WTC11 (cell line): ENCODE results near the gene NPPA. TPM values are rescaled to one million over a fixed set of nuclear protein-coding genes. Genes with fewer than 3 reads are reported as not detected.

Experiments
- ATAC-seq: fragments of 200-7000 bp; cut with Tn5 transposase; 2 replicates; pipeline ENCODE4 v1.10.0; 2021; ENCODE audit warnings: mild to moderate bottlenecking, moderate library complexity
- CTCF ChIA-PET: fragments of 300-600 bp; sonication (Branson Sonifier 250); formaldehyde crosslinking; loops from one replicate; lab custom pipeline; 2021; ENCODE audit warnings: antibody characterized with exemption; lab: Charles Lee
- POLR2A ChIA-PET: fragments of 350-600 bp; sonication (Branson Sonifier 250); formaldehyde crosslinking; loops from one replicate; lab custom pipeline; 2021; ENCODE audit warnings: antibody characterized with exemption; lab: Charles Lee
- DNase-seq: peaks from one replicate; pipeline ENCODE4 v3.0.0; 2021; ENCODE audit warnings: low spot score
- H3K27ac Mint-ChIP-seq: 2 replicates; pipeline ENCODE4 v1.8.0; 2021; ENCODE audit warnings: mixed read lengths
- H3K27me3 Mint-ChIP-seq: 2 replicates; pipeline ENCODE4 v1.8.0; 2021; ENCODE audit warnings: low read depth, mild to moderate bottlenecking, moderate library complexity, mixed read lengths
- H3K36me3 Mint-ChIP-seq: 2 replicates; pipeline ENCODE4 v1.8.0; 2021; ENCODE audit warnings: mixed read lengths
- H3K4me1 Mint-ChIP-seq: 2 replicates; pipeline ENCODE4 v1.8.0; 2022; ENCODE audit warnings: mixed read lengths
- H3K4me3 Mint-ChIP-seq: 2 replicates; pipeline ENCODE4 v1.8.0; 2021; ENCODE audit warnings: mild to moderate bottlenecking, moderate library complexity, mixed read lengths
- H3K9me3 Mint-ChIP-seq: 2 replicates; pipeline ENCODE4 v1.8.0; 2021; ENCODE audit warnings: mixed read lengths
- ARID4B ChIP-seq: sonication (generic); formaldehyde crosslinking; IDR thresholded peaks from 2 replicates; pipeline ENCODE4 v1.8.0; 2023; ENCODE audit warnings: missing genetic modification reagents, mild to moderate bottlenecking, borderline replicate concordance
- ATF2 ChIP-seq: sonication (generic); formaldehyde crosslinking; IDR thresholded peaks from 2 replicates; pipeline ENCODE4 v1.8.1; 2022; ENCODE audit warnings: low read depth, missing genetic modification reagents, borderline replicate concordance
- ATF3 ChIP-seq: sonication (generic); formaldehyde crosslinking; conservative IDR thresholded peaks from 2 replicates; pipeline ENCODE4 v1.8.1; 2022; ENCODE audit warnings: mild to moderate bottlenecking, missing genetic modification reagents
- ESRRA ChIP-seq: sonication (generic); formaldehyde crosslinking; IDR thresholded peaks from 2 replicates; pipeline ENCODE4 v1.8.1; 2022; ENCODE audit warnings: mild to moderate bottlenecking, missing genetic modification reagents, borderline replicate concordance
- FOXJ3 ChIP-seq: sonication (generic); formaldehyde crosslinking; IDR thresholded peaks from 2 replicates; pipeline ENCODE4 v1.9.0; 2021; ENCODE audit warnings: missing genetic modification reagents, mild to moderate bottlenecking, borderline replicate concordance
- FOXP1 ChIP-seq: sonication (generic); formaldehyde crosslinking; IDR thresholded peaks from 2 replicates; pipeline ENCODE4 v1.8.0; 2022; ENCODE audit warnings: missing genetic modification reagents, mild to moderate bottlenecking, moderate library complexity, borderline replicate concordance
- MXD4 ChIP-seq: fragments of 250-450 bp; sonication (Bioruptor Pico); IDR thresholded peaks from 2 replicates; pipeline ENCODE4 v1.8.0; 2021; ENCODE audit warnings: mild to moderate bottlenecking, moderate library complexity, borderline replicate concordance
- MYBL2 ChIP-seq: sonication (generic); formaldehyde crosslinking; IDR thresholded peaks from 2 replicates; pipeline ENCODE4 v1.8.1; 2023; ENCODE audit warnings: mild to moderate bottlenecking, moderate library complexity, missing genetic modification reagents
- NFYB ChIP-seq: sonication (generic); formaldehyde crosslinking; conservative IDR thresholded peaks from 2 replicates; pipeline ENCODE4 v1.8.0; 2022; ENCODE audit warnings: low read depth, missing genetic modification reagents
- OVOL2 ChIP-seq: fragments of 250-450 bp; sonication (Bioruptor Pico); IDR thresholded peaks from 2 replicates; pipeline ENCODE4 v1.9.0; 2021; ENCODE audit warnings: mild to moderate bottlenecking, borderline replicate concordance
- TEAD4 ChIP-seq: sonication (generic); formaldehyde crosslinking; IDR thresholded peaks from 2 replicates; pipeline ENCODE4 v1.8.0; 2022; ENCODE audit warnings: mild to moderate bottlenecking, missing genetic modification reagents
- ZBTB43 ChIP-seq: sonication (generic); formaldehyde crosslinking; IDR thresholded peaks from 2 replicates; pipeline ENCODE4 v1.8.1; 2023; ENCODE audit warnings: mild to moderate bottlenecking, missing genetic modification reagents
- ZNF219 ChIP-seq: sonication (generic); formaldehyde crosslinking; IDR thresholded peaks from 2 replicates; pipeline ENCODE4 v1.8.0; 2023; ENCODE audit warnings: missing genetic modification reagents, mild to moderate bottlenecking, borderline replicate concordance
- ZNF512 ChIP-seq: sonication (generic); formaldehyde crosslinking; IDR thresholded peaks from 2 replicates; pipeline ENCODE4 v1.8.1; 2022; ENCODE audit warnings: missing genetic modification reagents, borderline replicate concordance
- ZNF532 ChIP-seq: fragments of 250-450 bp; sonication (Bioruptor Pico); IDR thresholded peaks from 2 replicates; pipeline ENCODE4 v1.9.0; 2021; ENCODE audit warnings: mild to moderate bottlenecking, borderline replicate concordance
- ZNF671 ChIP-seq: fragments of 250-450 bp; sonication (Bioruptor Pico); IDR thresholded peaks from 2 replicates; pipeline ENCODE4 v1.8.0; 2021; ENCODE audit warnings: mild to moderate bottlenecking
- ZSCAN18 ChIP-seq: fragments of 250-450 bp; sonication (Bioruptor Pico); IDR thresholded peaks from 2 replicates; pipeline ENCODE4 v2.1.2; 2022; ENCODE audit warnings: mild to moderate bottlenecking, moderate library complexity
- total RNA-seq: library from RNA; stranded (reverse); gene quantifications from 3 replicates; pipeline ENCODE4 v1.2.3, GENCODE V29; 2021

The NPPA gene
- total RNA-seq, 1 experiment from 2014 or later: not detected

GRCh38 chr1:11799099-11799498 lies 48.5 kb downstream of the NPPA start:
- Mint-ChIP-seq H3K4me1 (peaks cover 24% of the 10 kb centered on the region), H3K36me3 (peaks cover 36% of the 10 kb centered on the region), H3K27ac (no peak overlapping the region), H3K9me3 (no peaks in the 10 kb centered on the region), H3K4me3 (no peak overlapping the region), H3K27me3 (no peaks in the 10 kb centered on the region)
- ATAC-seq (no peak), DNase-seq (no peak)
- ChIA-PET POLR2A (no interaction called here), CTCF (interaction anchor here (1.9 kb wide), 1 partner anchor 11 kb away, joined by 11 read pairs; no protein-coding TSS in a partner anchor)
- TF ChIP-seq ZNF532 (CRISPR knock-in tag) (no peak), MYBL2 (no peak), TEAD4 (CRISPR knock-in tag) (no peak), ARID4B (CRISPR knock-in tag) (no peak), OVOL2 (CRISPR knock-in tag) (no peak), FOXJ3 (no peak), ESRRA (CRISPR knock-in tag) (no peak), ATF3 (CRISPR knock-in tag) (no peak), ZNF219 (CRISPR knock-in tag) (no peak), ZNF671 (CRISPR knock-in tag) (no peak), ATF2 (CRISPR knock-in tag) (no peak)

- ATAC-seq: no peak
- no peak for DNase-seq
- Mint-ChIP-seq H3K4me3 (no peak overlapping the region), H3K4me1 (peaks cover 10% of the 10 kb centered on the region), H3K9me3 (no peaks in the 10 kb centered on the region), H3K27me3 (no peaks in the 10 kb centered on the region), H3K36me3 (peaks cover 39% of the 10 kb centered on the region), H3K27ac (no peak overlapping the region)
- ChIA-PET CTCF (interaction anchor here (0.6 to 1.9 kb wide), 5 partner anchors 10 to 543 kb away, joined by 3 to 11 read pairs (median 4); no protein-coding TSS in a partner anchor), POLR2A (interaction anchor here (1.3 kb wide), 1 partner anchor 10 kb away, joined by 5 read pairs; no protein-coding TSS in a partner anchor)
- TF ChIP-seq ZBTB43 (CRISPR knock-in tag): no peak
- TF ChIP-seq ZNF512 (CRISPR knock-in tag): no peak
- TF ChIP-seq NFYB (CRISPR knock-in tag): no peak
- TF ChIP-seq FOXP1: no peak
- no peak for TF ChIP-seq ZSCAN18
- no peak for TF ChIP-seq MXD4 (CRISPR knock-in tag)
Observed at GRCh38 chr1:11797525-11798216, 49.9 kb downstream of the NPPA start.
